Brain pericyte (primary cell): ENCODE data around the gene GCNT2.
"Not testable (repeated sequence)": the region's sequence is repeated elsewhere in the genome, so short reads cannot be mapped to it uniquely, and the experiment has no call there.

Experiments
- DNase-seq: peaks from one replicate; pipeline ENCODE4 v3.0.0-alpha.2; 2012; ENCODE audit warnings: low read depth, low spot score

The GCNT2 gene

GRCh38 chr6:10610289-10610688, 89.1 kb downstream of the GCNT2 start:
- DNase-seq = no peak

GRCh38 chr6:10612161-10612560, 91.0 kb downstream of the GCNT2 start:
- no peak for DNase-seq

GRCh38 chr6:10613077-10613476, 91.9 kb downstream of the GCNT2 start:
- DNase-seq = no peak

GRCh38 chr6:10613723-10614122, 92.6 kb downstream of the GCNT2 start:
- no peak for DNase-seq

- DNase-seq = no peak
Observed at GRCh38 chr6:10615675-10616074, 94.5 kb downstream of the GCNT2 start.

- not testable (repeated sequence) for DNase-seq
Observed at GRCh38 chr6:10616266-10616665, 95.1 kb downstream of the GCNT2 start.

- DNase-seq = no peak
Observed at GRCh38 chr6:10617008-10617696, 96.0 kb downstream of the GCNT2 start.

GRCh38 chr6:10618409-10618808, 97.3 kb downstream of the GCNT2 start:
- DNase-seq = no peak

GRCh38 chr6:10621213-10621612, 100.1 kb downstream of the GCNT2 start:
- DNase-seq = no peak

GRCh38 chr6:10621847-10622246, 100.7 kb downstream of the GCNT2 start:
- DNase-seq = no peak

- no peak for DNase-seq
Observed at GRCh38 chr6:10624836-10625235, 103.7 kb downstream of the GCNT2 start.

- DNase-seq = no peak
Observed at GRCh38 chr6:10626154-10626741, 105.1 kb downstream of the GCNT2 start.

- no peak for DNase-seq
Observed at GRCh38 chr6:10627800-10628199, 106.6 kb downstream of the GCNT2 start.

- no peak for DNase-seq
Observed at GRCh38 chr6:10630178-10630577, 109.0 kb downstream of the GCNT2 start.

- no peak for DNase-seq
Observed at GRCh38 chr6:10633216-10633615, 112.1 kb downstream of the GCNT2 start.

- no peak for DNase-seq
Observed at GRCh38 chr6:10640412-10640811, 119.3 kb downstream of the GCNT2 start.

- DNase-seq = no peak
Observed at GRCh38 chr6:10641528-10641927, 120.4 kb downstream of the GCNT2 start.

GRCh38 chr6:10643201-10643651, 122.1 kb downstream of the GCNT2 start:
- DNase-seq = no peak

GRCh38 chr6:10644225-10644624, 123.1 kb downstream of the GCNT2 start:
- DNase-seq = no peak

GRCh38 chr6:10655508-10656055, 134.4 kb downstream of the GCNT2 start:
- no peak for DNase-seq

- no peak for DNase-seq
Observed at GRCh38 chr6:10658910-10659698, 138.0 kb downstream of the GCNT2 start.

- no peak for DNase-seq
Observed at GRCh38 chr6:10659699-10660348, 138.7 kb downstream of the GCNT2 start.
